ENCODE data around the gene NRP1.

GRCh38 chr10:33151344-33151864 lies 183.1 kb downstream of the NRP1 start:
- TF ChIP-seq CTCF (IDR thresholded peaks at IDR 0.05) (no peak), POLR2A (IDR thresholded peaks at IDR 0.05) (no peak)
